ENCODE results near the gene TBX2. TPM values are rescaled to one million over a fixed set of nuclear protein-coding genes. Genes with fewer than 3 reads are reported as not detected.
A peak's percentile ranks its signal among the peaks of the same experiment; 100 is the strongest.
"Not testable (repeated sequence)": the region's sequence is repeated elsewhere in the genome, so short reads cannot be mapped to it uniquely, and the experiment has no call there.

Gene TBX2
- total and polyA plus RNA-seq, 2 of the 13 experiments (the other 11 are each of a cell fraction or from before 2014, with no cell fraction given), result 2.8 to 15.3 TPM

DNA sequence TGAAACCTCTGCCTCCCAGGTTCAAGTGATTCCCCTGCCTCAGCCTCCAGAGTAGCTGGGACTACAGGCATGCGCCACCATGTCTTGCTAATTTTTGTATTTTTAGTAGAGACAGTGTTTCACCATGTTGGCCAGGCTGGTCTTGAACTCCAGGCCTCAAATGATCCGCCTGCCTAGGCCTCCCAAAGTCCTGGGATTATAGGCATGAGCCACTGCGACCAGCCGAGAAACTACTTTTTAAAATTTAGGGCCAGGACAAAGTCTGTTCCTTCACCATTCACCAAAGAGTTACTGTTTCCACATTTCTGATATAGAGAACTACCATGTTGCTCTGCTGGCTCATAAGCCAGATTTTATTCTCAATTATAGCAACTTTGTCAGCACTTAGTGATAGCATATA, 49.5 kb downstream of the TBX2 start:
- FAIRE-seq; in situ Hi-C loops (cut with HindIII; ENCODE audit: extremely low pct_ligation_motif_present, low pct_unique_long_range_greater_than_20kb): not testable (repeated sequence)

DNA sequence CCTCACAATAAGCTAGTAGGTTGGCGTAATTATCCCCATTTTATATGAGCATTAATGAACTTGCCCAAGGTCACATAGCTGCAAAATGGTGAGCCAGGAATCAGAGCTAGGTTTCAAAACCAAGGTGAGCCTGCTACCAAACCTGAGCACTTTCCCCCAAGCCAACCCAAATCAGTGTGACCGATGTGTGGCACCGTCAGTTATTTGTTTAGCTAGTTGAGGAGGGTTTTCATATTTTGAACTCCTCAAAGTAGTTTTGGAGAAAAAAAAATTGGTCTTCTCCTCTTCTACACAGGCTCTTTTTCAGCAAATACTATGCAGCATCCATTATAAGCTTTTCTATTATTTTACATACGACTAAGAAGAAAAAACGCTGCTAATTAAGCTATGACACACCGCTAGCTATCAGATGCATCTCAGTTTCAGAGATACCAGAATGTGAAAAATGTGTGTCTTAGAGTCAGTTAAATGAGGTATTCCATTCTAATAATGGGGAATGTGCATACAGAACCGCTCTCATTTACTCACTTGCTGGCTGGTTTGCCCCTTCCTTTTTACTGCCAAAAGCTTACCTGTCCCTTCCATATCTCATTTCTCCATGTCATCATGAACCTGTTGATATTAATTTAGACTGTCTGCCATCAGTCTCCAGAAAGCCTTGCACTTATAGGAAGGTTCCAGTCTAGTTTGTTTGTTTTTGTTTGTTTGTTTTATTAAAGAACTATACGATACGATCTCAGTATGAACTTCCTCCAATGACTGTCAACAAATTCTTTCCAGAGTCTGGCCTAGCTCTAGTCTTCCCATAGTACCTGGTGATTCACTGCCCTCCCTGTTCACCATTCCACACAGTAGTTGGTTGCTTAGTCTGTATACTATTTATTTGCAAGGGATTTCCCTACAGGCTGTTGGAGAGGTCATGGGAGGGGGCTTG, 50.3 kb downstream of the TBX2 start:
- WGBS (ENCODE audit: low lambda C conversion rate), result 83% methylated on average over 9 of the region's 9 CpGs
- ATAC-seq, result no peak
- BruUV-seq (replicated peaks), result no TSS peak
- Histone ChIP-seq H3K9me3 (ENCODE audit: low read length) (no peaks in the 10 kb centered on the region), H3K36me3 (replicated peaks in 1 of 2; ENCODE audit: control insufficient read depth in 1 of 2, insufficient read depth in 2 of 2, low read length in 2 of 2) (no peaks in the 10 kb centered on the region), H4K20me1 (ENCODE audit: insufficient read depth, low read length) (no peaks in the 10 kb centered on the region), H3K79me2 (ENCODE audit: insufficient read depth, low read length) (no peaks in the 10 kb centered on the region), H3K4me2 (ENCODE audit: low read depth, low read length) (no peak overlapping the region), H3K27ac (ENCODE audit: extremely low read length, insufficient read depth, low read length) (no peak overlapping the region), H3K4me3 (replicated peaks in 1 of 3; ENCODE audit: insufficient read depth in 1 of 3, low read depth in 2 of 3, low read length in 3 of 3) (no peak overlapping the region), H3K4me1 (ENCODE audit: insufficient read depth, low read length) (peaks cover 9% of the 10 kb centered on the region), H3K9ac (ENCODE audit: insufficient read depth, low read depth, low read length) (no peak overlapping the region), H3K27me3 (ENCODE audit: control insufficient read depth in 1 of 2, insufficient read depth in 2 of 2, low read length in 2 of 2) (no peaks in the 10 kb centered on the region), H2AFZ (ENCODE audit: low read length) (no peak overlapping the region)
- no peak for DNase-seq (ENCODE audit: low spot score)
- in situ Hi-C loops (cut with HindIII; ENCODE audit: extremely low pct_ligation_motif_present, low pct_unique_long_range_greater_than_20kb) (no loop called here), intact Hi-C loops (cut with micrococcal nuclease; ENCODE audit: unreplicated experiment) (no loop called here)
- no peak for TF ChIP-seq ATF1 (CRISPR knock-in tag; IDR thresholded peaks at IDR 0.05)
- TF ChIP-seq ZNF264 (CRISPR knock-in tag; IDR thresholded peaks at IDR 0.05), result no peak
- TF ChIP-seq ZFP36L1 (CRISPR knock-in tag; IDR thresholded peaks at IDR 0.05), result no peak
- TF ChIP-seq SP4 (CRISPR knock-in tag; IDR thresholded peaks at IDR 0.05), result no peak
- TF ChIP-seq RFX5 (IDR thresholded peaks at IDR 0.05; ENCODE audit: low read depth, low read length), result peak; percentile 83
- ChIA-PET POLR2A (interaction anchor here (1.4 kb wide), 1 partner anchor 12 kb away, joined by 4 read pairs; no protein-coding TSS in a partner anchor), CTCF (ENCODE audit: low intra/inter-chr PET ratio, low total read pairs) (no interaction called here)
- no peak for FAIRE-seq

More for the DNA sequence above, 49.5 kb downstream of the TBX2 start:
- H3K9ac ChIP-seq (ENCODE audit: insufficient read depth, low read depth, low read length); BruUV-seq (replicated peaks); intact Hi-C loops (cut with micrococcal nuclease; ENCODE audit: unreplicated experiment); H3K79me2 ChIP-seq (ENCODE audit: insufficient read depth, low read length); DNase-seq (ENCODE audit: low spot score); H3K4me1 ChIP-seq (ENCODE audit: insufficient read depth, low read length); H3K27ac ChIP-seq (ENCODE audit: extremely low read length, insufficient read depth, low read length); H3K4me2 ChIP-seq (ENCODE audit: low read depth, low read length); H3K4me3 ChIP-seq (replicated peaks in 1 of 3; ENCODE audit: insufficient read depth in 1 of 3, low read depth in 2 of 3, low read length in 3 of 3); H3K27me3 ChIP-seq (ENCODE audit: control insufficient read depth in 1 of 2, insufficient read depth in 2 of 2, low read length in 2 of 2); H3K9me3 ChIP-seq (ENCODE audit: low read length); ATAC-seq; CTCF ChIA-PET (ENCODE audit: low intra/inter-chr PET ratio, low total read pairs); H3K36me3 ChIP-seq (replicated peaks in 1 of 2; ENCODE audit: control insufficient read depth in 1 of 2, insufficient read depth in 2 of 2, low read length in 2 of 2); H2AFZ ChIP-seq (ENCODE audit: low read length); H4K20me1 ChIP-seq (ENCODE audit: insufficient read depth, low read length): not testable (repeated sequence)
- 90% methylated on average over 4 of the region's 4 CpGs for WGBS (ENCODE audit: low lambda C conversion rate)
- POLR2A ChIA-PET, result interaction anchor here (1.4 kb wide), 1 partner anchor 13 kb away, joined by 4 read pairs; no protein-coding TSS in a partner anchor
